HG03108 (cell line): ENCODE results near the gene HOXD9.
A peak's percentile ranks its signal among the peaks of the same experiment; 100 is the strongest.

Experiments used
- ATAC-seq: cut with Tn5 transposase; IDR thresholded peaks from one replicate; pipeline ENCODE4 v1.9.1; 2021; ENCODE audit warnings: moderate library complexity; ENCODE audit not compliant: unreplicated experiment

HOXD9 gene

GRCh38 chr2:176137906-176138305 lies 15.4 kb downstream of the HOXD9 start:
- no peak for ATAC-seq

- no peak for ATAC-seq
Observed at GRCh38 chr2:176138526-176138922, 16.0 kb downstream of the HOXD9 start.

- no peak for ATAC-seq
Observed at GRCh38 chr2:176138923-176139660, 16.6 kb downstream of the HOXD9 start.

- ATAC-seq = no peak
Observed at GRCh38 chr2:176139661-176140512, 17.4 kb downstream of the HOXD9 start.

- peak; percentile 90 for ATAC-seq
Observed at GRCh38 chr2:176140513-176141317, 18.2 kb downstream of the HOXD9 start.

GRCh38 chr2:176142281-176142680 lies 19.8 kb downstream of the HOXD9 start:
- ATAC-seq = no peak

GRCh38 chr2:176145085-176145969 lies 22.8 kb downstream of the HOXD9 start:
- no peak for ATAC-seq

- no peak for ATAC-seq
Observed at GRCh38 chr2:176146101-176146500, 23.6 kb downstream of the HOXD9 start.

GRCh38 chr2:176146645-176147044 lies 24.1 kb downstream of the HOXD9 start:
- no peak for ATAC-seq

- no peak for ATAC-seq
Observed at GRCh38 chr2:176147210-176147799, 24.8 kb downstream of the HOXD9 start.

GRCh38 chr2:176147800-176148496 lies 25.4 kb downstream of the HOXD9 start:
- ATAC-seq = no peak

- no peak for ATAC-seq
Observed at GRCh38 chr2:176148751-176149421, 26.4 kb downstream of the HOXD9 start.

GRCh38 chr2:176149481-176149938 lies 27.0 kb downstream of the HOXD9 start:
- no peak for ATAC-seq

- ATAC-seq = no peak
Observed at GRCh38 chr2:176149939-176150583, 27.5 kb downstream of the HOXD9 start.

- ATAC-seq = no peak
Observed at GRCh38 chr2:176150584-176151441, 28.3 kb downstream of the HOXD9 start.

GRCh38 chr2:176151442-176152287 lies 29.1 kb downstream of the HOXD9 start, which contains the start of gene HOXD4:
HOXD4 (plus strand) TSS chr2:176151550; CDS start chr2:176151634, 84 bp downstream.
- ATAC-seq = no peak
